Mammary epithelial cell (primary cell): ENCODE data around the gene BEGAIN.

Experiments
- EZH2 ChIP-seq: IDR thresholded peaks from 2 replicates; pipeline ENCODE4 v1.6.1; 2012; ENCODE audit warnings: low read length, inconsistent platforms, borderline replicate concordance
- TF ChIP-seq, protein P1 (sequence below), 2 donors: IDR thresholded peaks in 1 of 2; conservative IDR thresholded peaks in 1 of 2; 2 replicates each; pipeline ENCODE4 v1.5.1; 2011 to 2012; ENCODE audit warnings: inconsistent platforms in 2 of 2, low read length in 2 of 2, mild to moderate bottlenecking in 2 of 2, control low read depth in 1 of 2, low read depth in 1 of 2; ENCODE audit not compliant: insufficient read depth in 1 of 2; ENCODE audit errors: extremely low read depth in 1 of 2

DNA sequence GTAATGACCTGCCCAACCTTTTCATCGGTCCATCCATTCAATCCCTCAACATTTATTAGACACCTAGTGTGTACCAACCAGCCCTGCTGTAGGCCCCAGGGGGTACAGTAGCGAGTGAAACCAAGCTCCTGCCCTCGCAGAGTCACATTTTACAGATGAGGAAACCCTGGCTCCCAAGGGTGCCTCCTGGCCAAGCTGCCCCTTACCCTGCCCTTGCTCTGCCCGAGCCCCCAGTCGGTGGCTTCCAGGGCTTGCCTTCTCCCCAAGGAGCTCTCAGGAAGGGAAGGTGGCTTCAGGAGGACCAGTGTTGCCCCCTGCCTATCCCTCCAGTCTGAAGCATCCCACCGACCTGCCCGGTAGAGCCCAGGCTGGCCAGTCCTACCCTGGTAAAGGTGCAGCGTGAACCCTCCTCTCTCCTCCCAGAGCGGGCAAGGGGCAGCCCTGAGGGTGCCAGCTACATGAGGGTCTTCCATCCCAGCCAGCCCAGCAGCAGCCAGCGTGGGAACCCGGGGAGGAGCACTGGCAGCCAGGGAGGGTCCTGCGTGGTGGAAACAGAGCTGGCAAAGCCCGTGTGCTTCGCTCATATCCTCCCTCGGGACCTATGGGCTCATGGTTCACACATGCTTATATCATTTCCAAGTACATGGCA, 670 bp upstream of the BEGAIN start:
- TF ChIP-seq, protein P1, sequence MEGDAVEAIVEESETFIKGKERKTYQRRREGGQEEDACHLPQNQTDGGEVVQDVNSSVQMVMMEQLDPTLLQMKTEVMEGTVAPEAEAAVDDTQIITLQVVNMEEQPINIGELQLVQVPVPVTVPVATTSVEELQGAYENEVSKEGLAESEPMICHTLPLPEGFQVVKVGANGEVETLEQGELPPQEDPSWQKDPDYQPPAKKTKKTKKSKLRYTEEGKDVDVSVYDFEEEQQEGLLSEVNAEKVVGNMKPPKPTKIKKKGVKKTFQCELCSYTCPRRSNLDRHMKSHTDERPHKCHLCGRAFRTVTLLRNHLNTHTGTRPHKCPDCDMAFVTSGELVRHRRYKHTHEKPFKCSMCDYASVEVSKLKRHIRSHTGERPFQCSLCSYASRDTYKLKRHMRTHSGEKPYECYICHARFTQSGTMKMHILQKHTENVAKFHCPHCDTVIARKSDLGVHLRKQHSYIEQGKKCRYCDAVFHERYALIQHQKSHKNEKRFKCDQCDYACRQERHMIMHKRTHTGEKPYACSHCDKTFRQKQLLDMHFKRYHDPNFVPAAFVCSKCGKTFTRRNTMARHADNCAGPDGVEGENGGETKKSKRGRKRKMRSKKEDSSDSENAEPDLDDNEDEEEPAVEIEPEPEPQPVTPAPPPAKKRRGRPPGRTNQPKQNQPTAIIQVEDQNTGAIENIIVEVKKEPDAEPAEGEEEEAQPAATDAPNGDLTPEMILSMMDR (conservative IDR thresholded peaks at IDR 0.05 in 1 of 2, IDR thresholded peaks at IDR 0.05 in 1 of 2; ENCODE audit: extremely low read depth in 1 of 2, insufficient read depth in 1 of 2, low read depth in 1 of 2, low read length in 2 of 2), result no peak
- no peak for TF ChIP-seq EZH2
